Measurements from ENCODE around the gene NSG2. TPM values are rescaled to one million over a fixed set of nuclear protein-coding genes. Genes with fewer than 3 reads are reported as not detected.

The NSG2 gene
- total RNA-seq, 2 donors from 2014 or later, result not detected

- peaks cover under 1 to 26% of the 10 kb centered on the region in 2 donors for H3K27me3 Mint-ChIP-seq
- H3K4me1 Mint-ChIP-seq (ENCODE audit: low read depth in 2 of 2), result no peaks in the 10 kb centered on the region
- no peak for ATAC-seq
- peaks cover 5% of the 10 kb centered on the region for H3K9me3 Mint-ChIP-seq
- peaks cover 6% of the 10 kb centered on the region for H3K36me3 Mint-ChIP-seq
- H3K27ac Mint-ChIP-seq, result no peak overlapping the region
- H3K4me3 Mint-ChIP-seq, result no peak overlapping the region
- no peak for DNase-seq (ENCODE audit: low spot score)
Measured at GRCh38 chr5:174155281-174155680, 109.8 kb downstream of the NSG2 start.

- no peak for DNase-seq (ENCODE audit: low spot score)
- no peak for ATAC-seq
- peaks cover 5% of the 10 kb centered on the region for H3K9me3 Mint-ChIP-seq
- H3K4me1 Mint-ChIP-seq (ENCODE audit: low read depth in 2 of 2), result no peaks in the 10 kb centered on the region
- peaks cover 6% of the 10 kb centered on the region for H3K36me3 Mint-ChIP-seq
- peaks cover under 1 to 26% of the 10 kb centered on the region in 2 donors for H3K27me3 Mint-ChIP-seq
- no peak overlapping the region for H3K27ac Mint-ChIP-seq
- H3K4me3 Mint-ChIP-seq, result no peak overlapping the region
Measured at GRCh38 chr5:174155706-174156105, 110.2 kb downstream of the NSG2 start.

GRCh38 chr5:174157048-174157447, 111.5 kb downstream of the NSG2 start:
- no peak for ATAC-seq
- Mint-ChIP-seq H3K4me1 (ENCODE audit: low read depth in 2 of 2) (no peaks in the 10 kb centered on the region), H3K4me3 (no peak overlapping the region), H3K36me3 (peaks cover 6% of the 10 kb centered on the region), H3K9me3 (peaks cover 5% of the 10 kb centered on the region), H3K27me3 (peaks cover 3 to 26% of the 10 kb centered on the region in 2 donors), H3K27ac (no peak overlapping the region)
- no peak for DNase-seq (ENCODE audit: low spot score)

Other genes with a start within 250 kb of the NSG2 start
- gene CPEB4, start 157.4 kb upstream of the NSG2 start, total RNA-seq, result 10 to 100 TPM; 29.9 to 45.6 TPM
- not detected for gene C5orf47, start 56.5 kb upstream of the NSG2 start, total RNA-seq